HCEC 1CT (cell line): ENCODE data around the gene CDKN2AIPNL.
A peak's percentile ranks its signal among the peaks of the same experiment; 100 is the strongest.
"Not testable (repeated sequence)": the region's sequence is repeated elsewhere in the genome, so short reads cannot be mapped to it uniquely, and the experiment has no call there.

Experiments used
- DNase-seq: peaks from one replicate; pipeline ENCODE4 v3.0.0-alpha.2; 2017

Gene CDKN2AIPNL

GRCh38 chr5:134397196-134397595 lies 14.5 kb downstream of the CDKN2AIPNL start:
- DNase-seq: no peak

GRCh38 chr5:134396274-134396673 lies 15.4 kb downstream of the CDKN2AIPNL start:
- no peak for DNase-seq

- no peak for DNase-seq
Observed at GRCh38 chr5:134394932-134395331, 16.7 kb downstream of the CDKN2AIPNL start.

GRCh38 chr5:134392301-134392700 lies 19.4 kb downstream of the CDKN2AIPNL start:
- DNase-seq: peak; percentile 46

- no peak for DNase-seq
Observed at GRCh38 chr5:134387443-134387842, 24.2 kb downstream of the CDKN2AIPNL start.

- DNase-seq: no peak
Observed at GRCh38 chr5:134383980-134384697, 27.5 kb downstream of the CDKN2AIPNL start.

GRCh38 chr5:134382204-134382603 lies 29.5 kb downstream of the CDKN2AIPNL start:
- DNase-seq: not testable (repeated sequence)

- DNase-seq: no peak
Observed at GRCh38 chr5:134380346-134380745, 31.3 kb downstream of the CDKN2AIPNL start.

- no peak for DNase-seq
Observed at GRCh38 chr5:134374232-134374631, 37.4 kb downstream of the CDKN2AIPNL start.

- not testable (repeated sequence) for DNase-seq
Observed at GRCh38 chr5:134373633-134374032, 38.0 kb downstream of the CDKN2AIPNL start.

- peak; percentile 31 for DNase-seq
Observed at GRCh38 chr5:134371834-134372340, 39.8 kb downstream of the CDKN2AIPNL start.

- DNase-seq: peak; percentile 100
Observed at GRCh38 chr5:134370871-134371833, 40.5 kb downstream of the CDKN2AIPNL start, which contains the start of gene UBE2B. TSS of gene UBE2B (plus strand) at chr5:134371569. CDS start at chr5:134371596, 27 bp downstream.

GRCh38 chr5:134370311-134370870 lies 41.3 kb downstream of the CDKN2AIPNL start:
- DNase-seq: no peak

- DNase-seq: no peak
Observed at GRCh38 chr5:134365604-134366003, 46.1 kb downstream of the CDKN2AIPNL start.

- no peak for DNase-seq
Observed at GRCh38 chr5:134355681-134356080, 56.0 kb downstream of the CDKN2AIPNL start.
